ENCODE measurements around the gene CYFIP1.
A peak's percentile ranks its signal among the peaks of the same experiment; 100 is the strongest.

CYFIP1 gene

DNA sequence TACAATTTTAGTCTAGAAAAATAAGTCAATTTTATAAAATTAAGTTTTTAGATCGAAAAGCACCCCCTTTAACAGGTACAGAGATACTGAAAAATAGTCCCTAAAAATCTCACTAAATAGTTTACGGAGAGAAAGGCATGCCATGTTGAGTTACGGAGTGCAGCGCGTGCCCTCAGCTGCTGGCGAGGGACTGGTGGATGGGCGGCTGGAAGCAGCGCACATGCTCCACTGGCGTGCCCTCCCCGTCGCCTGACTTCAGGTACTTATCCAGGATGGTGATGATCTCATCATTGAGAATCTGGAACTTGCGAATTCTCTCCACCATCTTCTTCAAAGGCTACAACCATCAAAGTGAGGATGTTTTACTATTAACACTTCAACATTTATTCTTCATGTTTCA lies 110.3 kb downstream of the CYFIP1 start:
- no peak for TF ChIP-seq CTCF (IDR thresholded peaks at IDR 0.05; ENCODE audit: low read depth, low read length)
- in situ Hi-C loops (cut with HindIII; ENCODE audit: low sequenced_read_pairs), result no loop called here
- no peak for DNase-seq (ENCODE audit: low read depth, low spot score)
- no peak overlapping the region for H3K4me3 ChIP-seq (ENCODE audit: low read depth, low read length)

GRCh38 chr15:22868928-22869327 lies 111.2 kb downstream of the CYFIP1 start:
- TF ChIP-seq CTCF (IDR thresholded peaks at IDR 0.05; ENCODE audit: low read depth, low read length), result no peak
- no peak for DNase-seq (ENCODE audit: low read depth, low spot score)
- in situ Hi-C loops (cut with HindIII; ENCODE audit: low sequenced_read_pairs), result no loop called here
- H3K4me3 ChIP-seq (ENCODE audit: low read depth, low read length), result no peak overlapping the region

DNA sequence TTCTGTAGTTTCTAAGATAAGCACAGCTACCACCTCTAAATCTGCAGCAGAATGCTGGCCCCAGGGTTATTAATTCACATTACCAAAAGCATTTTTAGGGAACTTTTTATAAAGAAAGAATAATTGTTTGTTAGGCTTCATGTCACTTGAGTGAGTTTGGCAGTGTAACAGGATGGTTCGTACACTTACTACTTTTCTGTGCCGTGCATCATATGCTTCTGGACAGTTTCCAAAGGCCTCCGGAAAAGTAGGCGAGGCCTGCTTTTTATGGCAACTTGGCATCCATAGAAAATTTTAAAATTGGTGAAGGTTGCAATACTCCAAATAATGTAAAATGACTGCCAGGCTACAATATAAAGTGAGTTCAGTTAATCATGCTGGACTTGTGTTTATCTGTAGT lies 111.7 kb downstream of the CYFIP1 start:
- DNase-seq (ENCODE audit: low read depth, low spot score), result no peak
- in situ Hi-C loops (cut with HindIII; ENCODE audit: low sequenced_read_pairs), result no loop called here
- no peak overlapping the region for H3K4me3 ChIP-seq (ENCODE audit: low read depth, low read length)
- no peak for TF ChIP-seq CTCF (IDR thresholded peaks at IDR 0.05; ENCODE audit: low read depth, low read length)

DNA sequence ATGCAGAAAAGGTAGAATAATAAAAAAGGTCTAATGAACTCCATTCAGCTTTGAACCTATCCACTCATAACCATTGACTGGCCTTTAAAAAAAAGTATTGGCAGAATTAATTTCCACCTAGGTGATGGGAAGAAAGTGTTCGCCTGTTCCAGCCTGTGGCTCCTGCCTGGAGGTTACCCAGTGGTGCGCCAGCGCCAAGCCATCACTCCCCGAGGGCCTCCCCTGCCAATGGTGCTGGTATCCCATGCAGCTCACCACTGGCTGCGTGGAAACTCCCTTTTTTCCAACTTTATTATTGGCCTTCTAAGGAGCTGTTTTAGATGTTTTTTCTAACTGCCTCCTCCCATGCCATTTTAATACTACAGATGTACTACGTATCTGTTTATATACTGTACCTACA lies 112.3 kb downstream of the CYFIP1 start:
- no peak for DNase-seq (ENCODE audit: low read depth, low spot score)
- no peak overlapping the region for H3K4me3 ChIP-seq (ENCODE audit: low read depth, low read length)
- in situ Hi-C loops (cut with HindIII; ENCODE audit: low sequenced_read_pairs), result no loop called here
- no peak for TF ChIP-seq CTCF (IDR thresholded peaks at IDR 0.05; ENCODE audit: low read depth, low read length)

DNA sequence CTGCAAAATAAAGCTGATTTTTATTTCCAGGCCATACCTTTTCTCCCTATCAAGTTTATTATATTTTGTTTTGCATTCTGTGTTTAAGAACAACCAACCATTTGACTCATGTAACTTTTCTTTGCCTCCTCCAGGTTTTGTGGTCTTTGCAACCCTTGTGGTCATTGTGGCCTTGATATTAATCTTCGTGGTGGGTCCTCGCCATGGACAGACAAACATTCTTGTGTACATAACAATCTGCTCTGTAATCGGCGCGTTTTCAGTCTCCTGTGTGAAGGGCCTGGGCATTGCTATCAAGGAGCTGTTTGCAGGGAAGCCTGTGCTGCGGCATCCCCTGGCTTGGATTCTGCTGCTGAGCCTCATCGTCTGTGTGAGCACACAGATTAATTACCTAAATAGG lies 114.1 kb downstream of the CYFIP1 start:
- peak; percentile 73 for DNase-seq (ENCODE audit: low read depth, low spot score)
- H3K4me3 ChIP-seq (ENCODE audit: low read depth, low read length), result no peak overlapping the region
- in situ Hi-C loops (cut with HindIII; ENCODE audit: low sequenced_read_pairs), result no loop called here
- TF ChIP-seq CTCF (IDR thresholded peaks at IDR 0.05; ENCODE audit: low read depth, low read length), result no peak

DNA sequence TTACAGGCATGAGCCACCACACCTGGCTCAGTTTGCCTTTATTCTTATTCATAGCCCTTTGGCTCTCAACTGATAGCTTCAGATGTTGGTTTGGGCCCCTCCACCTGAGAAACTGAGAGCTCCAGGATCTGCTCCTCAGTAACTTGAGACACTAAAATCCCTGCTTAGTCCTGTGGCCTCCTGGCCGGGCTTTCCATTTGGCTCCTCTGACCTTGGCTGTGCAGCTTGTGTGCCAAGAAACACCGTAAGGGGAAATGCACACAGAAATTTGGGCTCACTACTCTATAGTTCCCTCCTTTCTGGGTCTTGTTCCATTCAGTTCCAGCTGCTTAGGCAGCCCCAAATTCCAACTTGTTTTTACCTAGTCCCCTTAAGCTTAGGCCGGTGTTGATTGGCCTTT lies 116.8 kb downstream of the CYFIP1 start:
- no peak for DNase-seq (ENCODE audit: low read depth, low spot score)
- in situ Hi-C loops (cut with HindIII; ENCODE audit: low sequenced_read_pairs), result no loop called here
- no peak for TF ChIP-seq CTCF (IDR thresholded peaks at IDR 0.05; ENCODE audit: low read depth, low read length)
- H3K4me3 ChIP-seq (ENCODE audit: low read depth, low read length), result no peak overlapping the region

GRCh38 chr15:22861161-22861560 lies 119.0 kb downstream of the CYFIP1 start:
- TF ChIP-seq CTCF (IDR thresholded peaks at IDR 0.05; ENCODE audit: low read depth, low read length), result no peak
- in situ Hi-C loops (cut with HindIII; ENCODE audit: low sequenced_read_pairs), result no loop called here
- no peak overlapping the region for H3K4me3 ChIP-seq (ENCODE audit: low read depth, low read length)
- DNase-seq (ENCODE audit: low read depth, low spot score), result no peak
